ENCODE results near the gene OPA3.

GRCh38 chr19:45477713-45478453 is 106.7 kb downstream of the OPA3 start:
- TF ChIP-seq CEBPB (IDR thresholded peaks at IDR 0.05; ENCODE audit: low read depth): no peak
- no peak for TF ChIP-seq CTCF (IDR thresholded peaks at IDR 0.05 in 2 of 3, conservative IDR thresholded peaks at IDR 0.05 in 1 of 3; ENCODE audit: borderline replicate concordance in 1 of 3, insufficient read depth in 1 of 3, low read depth in 2 of 3, low read length in 2 of 3)
- no peak for TF ChIP-seq EZH2 (IDR thresholded peaks at IDR 0.05)
- no peak for TF ChIP-seq FOSL1 (IDR thresholded peaks at IDR 0.05; ENCODE audit: low read depth)
- no peak for TF ChIP-seq ELF1 (IDR thresholded peaks at IDR 0.05; ENCODE audit: borderline replicate concordance, low read depth)
- TF ChIP-seq ZFX (IDR thresholded peaks at IDR 0.05): no peak
